GM21360 (cell line): ENCODE results near the gene FEM1B.

ENCODE experiments used
- ATAC-seq: cut with Tn5 transposase; IDR thresholded peaks from one replicate; pipeline ENCODE4 v1.9.1; 2021; ENCODE audit warnings: mild to moderate bottlenecking, moderate library complexity; ENCODE audit not compliant: unreplicated experiment

Gene FEM1B

DNA sequence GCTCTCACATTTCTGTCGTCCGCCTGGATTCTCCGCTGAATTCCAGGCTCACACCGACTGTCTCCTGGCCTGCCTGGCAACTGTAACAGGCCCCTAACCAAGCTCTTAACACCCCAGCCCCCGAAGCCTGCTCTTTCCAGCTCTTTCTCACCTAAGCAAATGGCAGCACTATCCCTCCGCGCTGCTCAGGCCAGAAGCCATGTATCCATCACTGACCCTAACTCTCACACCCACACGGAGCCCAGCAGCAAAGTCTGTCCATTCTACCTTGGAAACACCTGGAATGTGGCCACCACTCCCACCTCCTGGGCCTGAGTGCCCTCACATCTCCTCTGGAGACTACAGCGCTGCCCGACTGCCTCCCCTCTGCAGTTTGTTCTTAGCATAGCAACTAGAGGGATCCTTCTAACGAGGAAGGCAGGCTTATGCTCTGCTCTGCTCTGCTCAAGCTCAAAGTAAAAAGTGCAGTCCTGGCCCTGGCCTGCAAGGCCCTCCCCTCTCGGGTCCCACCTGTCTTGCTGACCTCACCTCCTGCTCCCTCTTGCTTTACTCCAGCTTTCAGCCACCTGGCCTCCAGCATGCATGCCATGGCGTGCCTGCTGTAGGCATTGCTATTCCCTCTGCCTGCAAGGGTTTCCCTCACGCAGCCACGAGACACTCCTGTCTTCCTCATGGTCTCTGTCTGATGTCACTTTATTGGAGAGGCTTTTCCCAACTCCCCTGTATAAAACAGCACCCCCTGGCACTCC lies 27.2 kb downstream of the FEM1B start:
- no peak for ATAC-seq

GRCh38 chr15:68305420-68305871 lies 27.9 kb downstream of the FEM1B start:
- ATAC-seq, result no peak

DNA sequence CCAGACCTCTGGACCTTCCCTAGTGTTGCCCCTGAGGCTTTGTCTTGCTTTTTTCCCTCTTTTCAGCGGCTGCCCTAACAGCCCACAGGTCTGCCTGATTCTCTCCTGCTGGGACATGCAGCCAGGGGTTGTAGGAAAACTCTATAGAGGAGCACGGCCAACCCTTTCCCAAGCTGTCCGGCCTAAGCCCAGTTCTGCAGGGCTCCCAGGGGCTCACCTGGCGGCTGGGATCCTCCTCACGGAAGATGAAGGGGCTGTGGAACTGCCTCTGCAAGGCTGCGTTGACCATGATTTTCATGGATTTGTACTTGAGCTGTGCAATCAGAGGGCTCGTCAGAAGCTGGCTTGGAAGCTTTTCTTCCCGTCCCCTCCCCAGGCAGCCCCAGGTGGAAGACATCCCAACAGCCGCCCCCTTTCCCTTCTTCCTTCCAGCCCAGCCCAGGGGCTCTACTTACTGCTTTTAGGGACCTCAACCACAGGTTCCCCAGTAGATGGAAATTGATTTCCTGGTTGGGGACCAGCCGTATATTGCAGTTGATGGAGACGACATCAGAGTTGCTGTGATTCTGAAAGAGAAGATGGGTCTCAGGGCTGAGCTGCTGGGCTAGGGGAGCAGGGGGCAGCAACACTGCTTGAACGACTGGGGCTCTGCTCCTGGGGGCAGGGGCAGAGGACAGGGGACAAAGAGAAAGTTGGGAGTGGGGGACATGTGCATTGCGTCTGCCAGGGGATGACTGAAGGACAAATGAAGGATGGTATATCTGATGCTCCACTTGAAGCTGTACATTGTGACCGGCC lies 29.8 kb downstream of the FEM1B start:
- no peak for ATAC-seq

DNA sequence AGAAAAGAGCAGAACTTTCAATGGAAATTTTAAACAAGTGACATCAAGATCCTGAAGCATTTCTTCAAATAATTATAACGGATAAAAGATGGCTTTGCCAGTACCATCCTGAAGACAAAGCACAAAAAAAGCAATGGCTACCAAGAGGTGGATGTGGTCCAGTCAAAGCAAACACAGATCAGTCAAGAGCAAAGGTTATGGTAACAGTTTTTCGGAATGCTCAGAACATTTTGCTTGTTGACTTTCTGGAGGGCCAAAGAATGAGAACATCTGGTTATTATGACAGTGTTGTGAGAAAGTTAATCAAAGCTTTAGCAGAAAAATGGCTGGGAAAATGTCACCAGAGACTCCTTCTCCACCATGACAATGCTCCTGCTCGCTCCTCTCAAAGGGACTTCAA lies 31.5 kb downstream of the FEM1B start:
- no peak for ATAC-seq

- ATAC-seq, result no peak
Observed at GRCh38 chr15:68310178-68310803, 32.7 kb downstream of the FEM1B start.

DNA sequence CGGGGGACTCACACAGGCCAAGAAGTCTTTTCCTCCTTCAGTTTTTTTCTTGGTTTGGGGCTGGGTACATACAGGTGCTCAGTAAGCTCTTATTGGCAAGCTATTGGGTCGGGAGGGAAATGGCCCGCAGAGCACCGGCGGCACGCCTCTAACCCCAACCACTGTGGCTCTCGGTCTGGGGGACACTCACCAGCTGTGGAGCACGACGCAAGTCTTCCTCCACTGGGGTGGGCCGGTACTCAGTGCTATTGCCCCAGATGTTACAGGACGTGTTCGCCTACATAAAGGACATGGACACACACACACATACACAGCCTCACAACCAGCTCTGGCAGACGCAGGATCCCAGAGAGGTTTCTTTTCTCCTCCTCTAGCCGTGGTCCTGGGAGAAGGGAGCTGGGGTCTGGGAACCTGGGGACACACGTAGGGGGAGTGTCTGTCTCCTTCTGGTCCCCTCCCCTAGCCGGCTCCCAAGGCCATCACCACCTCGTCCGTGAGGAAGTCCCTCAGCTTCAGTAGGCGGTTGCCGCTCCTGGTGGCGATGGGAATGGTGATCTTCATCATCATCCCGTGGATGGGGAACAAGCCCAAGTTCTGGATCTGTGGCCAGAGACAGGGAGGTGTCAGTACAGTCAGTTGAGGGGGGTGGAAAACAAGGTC lies 33.4 kb downstream of the FEM1B start:
- no peak for ATAC-seq

- ATAC-seq, result no peak
Observed at GRCh38 chr15:68311464-68311835, 33.9 kb downstream of the FEM1B start.

- no peak for ATAC-seq
Observed at GRCh38 chr15:68311859-68312557, 34.5 kb downstream of the FEM1B start.

GRCh38 chr15:68312701-68313204 lies 35.2 kb downstream of the FEM1B start:
- ATAC-seq, result no peak

DNA sequence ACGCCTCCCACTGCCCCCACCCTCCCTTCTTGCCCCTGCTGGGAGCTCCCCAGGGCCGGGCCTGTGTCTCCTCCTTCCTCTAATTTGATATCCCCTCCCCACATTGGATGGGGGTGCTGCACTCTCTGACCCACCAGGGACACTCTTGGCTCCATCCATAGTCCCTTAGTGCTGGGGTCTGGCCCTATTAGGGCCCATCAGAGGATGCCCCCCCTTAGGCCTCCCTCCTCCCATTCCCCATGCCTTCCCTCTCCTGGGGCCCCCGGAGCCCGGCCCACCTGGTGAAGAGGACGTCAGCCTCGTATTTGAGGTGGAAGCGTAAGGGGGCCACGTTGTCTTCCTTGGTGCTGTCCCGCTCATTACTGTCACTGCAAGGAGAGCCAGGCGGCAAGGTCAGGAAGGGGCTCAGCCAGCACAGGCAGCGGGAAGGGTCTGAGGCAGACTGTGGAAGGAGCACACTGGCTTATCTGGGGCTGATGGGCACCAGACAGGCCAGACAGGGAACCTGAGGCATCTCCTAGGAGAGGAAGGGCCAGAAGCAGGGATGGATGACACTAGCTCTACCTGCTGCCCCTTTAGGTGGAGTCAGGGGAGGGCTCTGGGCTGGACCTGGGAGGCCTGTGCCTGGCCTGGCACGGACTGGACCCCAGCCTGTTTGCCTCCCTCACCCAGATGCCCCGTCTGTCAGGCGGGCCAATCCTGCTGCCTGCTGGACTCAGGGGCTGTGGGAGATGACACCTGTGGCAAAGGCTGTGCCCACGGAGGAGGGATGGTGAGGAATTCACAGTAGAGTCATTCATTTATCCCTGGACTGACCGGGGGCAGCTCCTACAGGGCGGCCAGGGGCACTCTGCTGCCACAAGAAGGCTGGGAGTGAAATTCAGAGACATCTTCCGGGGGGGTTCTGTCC lies 36.2 kb downstream of the FEM1B start:
- ATAC-seq, result no peak

- no peak for ATAC-seq
Observed at GRCh38 chr15:68314563-68314962, 37.0 kb downstream of the FEM1B start.

- no peak for ATAC-seq
Observed at GRCh38 chr15:68315035-68315434, 37.5 kb downstream of the FEM1B start.

GRCh38 chr15:68315495-68316031 lies 38.0 kb downstream of the FEM1B start:
- no peak for ATAC-seq

- no peak for ATAC-seq
Observed at GRCh38 chr15:68316061-68316804, 38.7 kb downstream of the FEM1B start.

DNA sequence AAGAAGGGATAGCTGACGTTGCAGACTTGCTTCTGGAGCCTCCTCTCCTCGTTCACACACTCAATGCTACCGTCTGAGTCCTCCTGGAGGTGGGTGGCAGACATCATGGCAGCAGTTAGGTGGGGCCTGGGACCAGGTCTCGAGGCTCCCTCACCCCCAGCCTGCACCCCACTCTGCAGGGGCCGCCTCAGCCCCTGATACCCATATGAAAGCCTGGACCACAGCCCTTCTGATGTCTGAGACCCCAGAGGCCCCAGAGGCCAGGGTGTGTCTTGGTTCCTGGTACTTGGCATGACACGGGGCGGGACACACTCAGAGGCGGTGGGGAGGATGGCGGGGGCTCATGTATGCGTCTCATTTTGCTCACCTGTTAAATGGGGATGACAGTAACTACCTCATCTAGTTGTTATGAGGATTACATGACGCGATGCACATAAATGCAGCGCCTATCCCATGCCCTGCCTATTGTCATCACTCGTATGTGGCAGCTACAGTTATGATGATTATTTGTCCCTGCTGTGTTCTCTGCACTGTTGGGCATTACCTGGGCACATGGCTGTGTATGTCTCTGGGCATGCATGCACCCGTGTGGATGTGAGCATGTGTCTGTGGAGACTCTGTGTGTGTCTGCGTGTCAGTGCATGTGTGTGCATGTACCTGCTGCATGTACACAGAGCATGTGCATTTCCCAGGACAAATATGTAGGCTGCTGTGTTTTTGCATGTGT lies 39.9 kb downstream of the FEM1B start:
- ATAC-seq, result no peak

DNA sequence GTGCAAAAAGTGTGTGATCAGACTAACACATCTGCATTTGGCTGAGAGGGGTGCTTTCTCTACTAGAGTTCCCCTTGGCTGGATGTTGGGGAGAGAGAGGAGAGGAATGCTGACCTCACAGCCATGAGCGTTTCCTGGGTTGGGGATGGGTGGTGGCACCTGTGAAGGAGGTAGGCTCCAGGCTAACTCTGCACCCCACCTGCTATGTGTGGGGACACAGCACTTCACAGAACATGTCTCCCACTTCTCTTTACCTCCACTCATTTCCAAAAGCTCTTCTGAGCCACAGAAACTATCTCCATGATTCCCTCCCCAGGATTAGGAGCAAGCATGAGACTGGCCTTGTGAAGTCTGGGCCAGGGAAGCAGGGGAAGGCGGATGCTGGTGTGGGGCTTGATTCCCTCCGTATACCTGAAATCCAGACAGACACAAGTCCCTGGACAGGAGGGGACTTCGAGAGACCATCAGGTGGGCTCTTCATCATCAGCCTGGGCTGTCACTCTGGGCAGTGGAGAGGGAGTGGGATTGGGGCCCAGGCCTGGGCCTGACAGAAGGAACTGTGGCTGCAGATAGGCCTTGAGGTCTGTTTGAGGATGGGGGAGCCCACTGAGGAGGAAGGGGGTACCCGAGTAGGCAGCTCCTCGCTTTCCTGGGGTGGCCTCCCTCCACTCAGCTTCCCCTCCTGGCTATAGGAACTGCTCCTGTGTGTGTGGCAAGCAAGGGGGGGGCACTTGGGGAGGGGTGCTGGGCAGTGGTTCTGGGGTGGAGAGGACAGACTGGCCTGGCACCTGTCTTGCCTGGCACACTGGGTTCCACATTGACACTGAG lies 40.7 kb downstream of the FEM1B start:
- no peak for ATAC-seq
